GM23248 (cell line): Measurements from ENCODE around the gene FAM217B.
"Not testable (repeated sequence)": the region's sequence is repeated elsewhere in the genome, so short reads cannot be mapped to it uniquely, and the experiment has no call there.

Source experiments
- EZH2 ChIP-seq: fragments of 200-600 bp; sonication (generic); IDR thresholded peaks from 2 replicates; pipeline ENCODE4 v1.6.1; 2018; ENCODE audit warnings: antibody characterized with exemption, mild to moderate bottlenecking; ENCODE audit not compliant: insufficient read depth, poor library complexity, severe bottlenecking
- EZH2phosphoT487 ChIP-seq: fragments of 200-600 bp; sonication (generic); IDR thresholded peaks from 2 replicates; pipeline ENCODE4 v1.6.1; 2018; ENCODE audit warnings: antibody characterized with exemption, moderate library complexity, mild to moderate bottlenecking, low read depth; ENCODE audit not compliant: insufficient read depth

DNA sequence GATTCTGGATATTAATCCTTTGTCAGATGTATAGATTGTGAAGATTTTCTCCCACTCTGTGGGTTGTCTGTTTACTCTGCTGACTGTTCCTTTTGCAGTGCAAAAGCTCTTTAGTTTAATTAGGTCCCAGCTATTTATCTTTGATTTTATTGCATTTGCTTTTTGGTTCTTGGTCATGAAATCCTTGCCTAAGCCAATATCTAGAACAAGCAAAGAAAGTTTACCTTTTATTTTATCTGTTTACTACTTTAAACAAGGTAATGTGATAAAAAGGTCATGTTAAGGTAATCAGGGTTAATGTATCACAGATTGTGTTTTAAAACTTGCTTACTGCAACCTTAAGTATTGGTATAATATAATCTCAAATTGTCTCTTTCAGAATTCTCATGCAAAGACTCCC, 17.4 kb downstream of the FAM217B start:
- not testable (repeated sequence) for TF ChIP-seq EZH2phosphoT487, EZH2
